A549 (cell line): ENCODE results near the gene MFF. TPM values are rescaled to one million over a fixed set of nuclear protein-coding genes. Genes with fewer than 3 reads are reported as not detected.

ENCODE experiments used
- ATAC-seq, 2 experiments: fragments of 200-7000 bp in 1 of 2; fragments of >200 bp in 1 of 2; cut with Nextera tagmentation in 1 of 2; cut with Tn5 transposase in 1 of 2; 3 replicates each; pipeline versions ENCODE4 v1.8.0 to v1.9.1; 2018 to 2020; ENCODE audit warnings: mild to moderate bottlenecking in 1 of 2, moderate library complexity in 1 of 2
- CTCF ChIA-PET: fragments of 300-600 bp; sonication (Branson Sonifier 250); formaldehyde crosslinking; extraction: SDS; loops from one replicate; lab custom pipeline; 2021; ENCODE audit warnings: antibody characterized with exemption, inconsistent platforms; lab: Yijun Ruan, JAX
- POLR2A ChIA-PET: fragments of 350-600 bp; formaldehyde crosslinking; extraction: SDS; loops from one replicate; lab custom pipeline; 2021; ENCODE audit warnings: antibody characterized with exemption, inconsistent platforms; lab: Yijun Ruan, JAX
- DNase-seq, 2 experiments: peaks; one replicate each; pipeline versions ENCODE4 v3.0.0 to v3.0.0-alpha.2; 2011 to 2016; ENCODE audit warnings: low read depth in 1 of 2, low spot score in 1 of 2
- FAIRE-seq: peaks from 2 replicates; lab custom pipeline; 2011; peaks lifted over from hg19 to GRCh38; lab: Jason Lieb, UNC
- H3K27ac ChIP-seq, 2 experiments: fragments of >200 bp; sonication (Bioruptor Twin); formaldehyde crosslinking; 3 replicates each; pipeline ENCODE4 v1.5.1; 2016 to 2017
- H3K4me1 ChIP-seq: fragments of >200 bp; sonication (Bioruptor Twin); formaldehyde crosslinking; 3 replicates; pipeline ENCODE4 v1.6.1; 2016
- H3K4me2 ChIP-seq: fragments of >200 bp; sonication (Bioruptor Twin); formaldehyde crosslinking; 3 replicates; pipeline ENCODE4 v1.6.1; 2016
- H3K4me3 ChIP-seq: fragments of >200 bp; sonication (Bioruptor Twin); formaldehyde crosslinking; 3 replicates; pipeline ENCODE4 v1.5.1; 2016
- H3K9me3 ChIP-seq: fragments of >200 bp; sonication (Bioruptor Twin); formaldehyde crosslinking; 3 replicates; pipeline ENCODE4 v1.6.1; 2016
- ATOH8 ChIP-seq: fragments of 250-450 bp; sonication (Bioruptor Pico); IDR thresholded peaks from 2 replicates; pipeline ENCODE4 v1.5.0; 2020; ENCODE audit warnings: low read depth, mild to moderate bottlenecking, moderate library complexity
- EHF ChIP-seq: fragments of 250-450 bp; sonication (Bioruptor Pico); IDR thresholded peaks from 2 replicates; pipeline ENCODE4 v1.5.0; 2020; ENCODE audit warnings: mild to moderate bottlenecking
- EHMT2 ChIP-seq: fragments of 200-600 bp; sonication (generic); IDR thresholded peaks from 2 replicates; pipeline ENCODE4 v1.6.1; 2016; ENCODE audit warnings: antibody characterized with exemption, low read depth, mild to moderate bottlenecking, moderate library complexity
- FOSB ChIP-seq: fragments of 250-450 bp; sonication (Bioruptor Pico); IDR thresholded peaks from 2 replicates; pipeline ENCODE4 v1.5.0; 2020; ENCODE audit warnings: mild to moderate bottlenecking, moderate library complexity
- FOSL2 ChIP-seq, 2 experiments: fragments of 450-650 bp in 1 of 2; fragments of >200 bp in 1 of 2; sonication (Bioruptor Twin) in 1 of 2; formaldehyde crosslinking; IDR thresholded peaks; 2 replicates each; pipeline versions ENCODE4 v1.5.0 to v1.6.1; 2016 to 2020; ENCODE audit warnings: mild to moderate bottlenecking in 1 of 2, moderate library complexity in 1 of 2
- FOXS1 ChIP-seq: fragments of 250-450 bp; sonication (Bioruptor Pico); IDR thresholded peaks from 2 replicates; pipeline ENCODE4 v1.5.0; 2020; ENCODE audit warnings: mild to moderate bottlenecking, moderate library complexity
- GATA3 ChIP-seq: IDR thresholded peaks from 2 replicates; pipeline ENCODE4 v1.6.1; 2012; ENCODE audit warnings: borderline replicate concordance
- HDAC2 ChIP-seq: fragments of 200-600 bp; sonication (generic); IDR thresholded peaks from 2 replicates; pipeline ENCODE4 v1.6.1; 2016
- HOXA7 ChIP-seq: fragments of 250-450 bp; sonication (Bioruptor Pico); IDR thresholded peaks from 2 replicates; pipeline ENCODE4 v1.5.0; 2020; ENCODE audit warnings: mild to moderate bottlenecking, moderate library complexity
- HOXB13 ChIP-seq: fragments of 250-450 bp; sonication (Bioruptor Pico); IDR thresholded peaks from 2 replicates; pipeline ENCODE4 v1.5.0; 2020; ENCODE audit warnings: low read depth, mild to moderate bottlenecking, moderate library complexity
- JUNB ChIP-seq: fragments of >200 bp; sonication (Bioruptor Twin); formaldehyde crosslinking; IDR thresholded peaks from 2 replicates; pipeline ENCODE4 v1.6.1; 2016
- KDM1A ChIP-seq: fragments of 200-600 bp; sonication (generic); IDR thresholded peaks from 2 replicates; pipeline ENCODE4 v1.6.1; 2016; ENCODE audit warnings: low read depth, mild to moderate bottlenecking
- KDM5A ChIP-seq: fragments of 200-600 bp; sonication (generic); IDR thresholded peaks from 2 replicates; pipeline ENCODE4 v1.6.1; 2016; ENCODE audit warnings: antibody characterized with exemption, mild to moderate bottlenecking
- MYC ChIP-seq: IDR thresholded peaks from 2 replicates; pipeline ENCODE4 v1.6.1; 2012; ENCODE audit warnings: mild to moderate bottlenecking, inconsistent platforms, low read length, improper control_type of control experiment, borderline replicate concordance
- NFE2L2 ChIP-seq: fragments of 150-350 bp; conservative IDR thresholded peaks from 2 replicates; pipeline ENCODE4 v1.6.1; 2014; ENCODE audit warnings: low read length
- NPAS2 ChIP-seq: fragments of 250-450 bp; sonication (Bioruptor Pico); IDR thresholded peaks from 2 replicates; pipeline ENCODE4 v1.8.0; 2022; ENCODE audit warnings: mild to moderate bottlenecking, moderate library complexity, borderline replicate concordance
- NR3C1 ChIP-seq: fragments of >200 bp; sonication (Bioruptor Twin); formaldehyde crosslinking; IDR thresholded peaks from 3 replicates; pipeline ENCODE4 v1.6.1; 2017
- PHF8 ChIP-seq: fragments of 200-600 bp; sonication (generic); IDR thresholded peaks from 2 replicates; pipeline ENCODE4 v1.6.1; 2016; ENCODE audit warnings: low read depth, mild to moderate bottlenecking, antibody characterized with exemption, moderate library complexity, borderline replicate concordance
- POLR2A ChIP-seq: IDR thresholded peaks from 2 replicates; pipeline ENCODE4 v1.6.1; 2012; ENCODE audit warnings: mild to moderate bottlenecking, low read length
- POLR2AphosphoS2 ChIP-seq: conservative IDR thresholded peaks from 2 replicates; pipeline ENCODE4 v1.6.1; 2012; ENCODE audit warnings: low read length, improper control_type of control experiment, inconsistent platforms
- RNF2 ChIP-seq: fragments of 200-600 bp; sonication (generic); IDR thresholded peaks from 2 replicates; pipeline ENCODE4 v1.6.1; 2016; ENCODE audit warnings: low read depth, mild to moderate bottlenecking, antibody characterized with exemption, moderate library complexity, borderline replicate concordance
- SMC3 ChIP-seq: fragments of >200 bp; sonication (Bioruptor Twin); formaldehyde crosslinking; IDR thresholded peaks from 3 replicates; pipeline ENCODE4 v1.6.1; 2018; ENCODE audit warnings: inconsistent platforms
- TP53 ChIP-seq: fragments of 250-450 bp; sonication (Bioruptor Pico); IDR thresholded peaks from 2 replicates; pipeline ENCODE4 v1.5.0; 2021; ENCODE audit warnings: mild to moderate bottlenecking, moderate library complexity
- ZC3H11A ChIP-seq: fragments of 450-650 bp; IDR thresholded peaks from 2 replicates; pipeline ENCODE4 v1.6.1; 2014; ENCODE audit warnings: antibody characterized with exemption, mild to moderate bottlenecking
- ZNF302 ChIP-seq: fragments of 250-450 bp; sonication (Bioruptor Pico); IDR thresholded peaks from 2 replicates; pipeline ENCODE4 v1.9.0; 2021; ENCODE audit warnings: inconsistent platforms, mild to moderate bottlenecking, moderate library complexity
- WGBS: methylation state at CpG from one replicate; pipeline ENCODE4 v1.1.6; 2017; ENCODE audit errors: missing lambda C conversion rate; 5-methylcytosine and 5-hydroxymethylcytosine counted together
- polyA plus RNA-seq, 4 experiments: library from polyadenylated mRNA; depleted of rRNA in 3 of 4; stranded (reverse); fragments of >200 nt; fragmentation: RNase III in 1 of 4; extraction: RNeasy Plus Mini Kit Qiagen cat#74134 plus additional on column Dnase treatment in 1 of 4; gene quantifications; 2 replicates in 3 of 4; 3 replicates in 1 of 4; pipeline ENCODE4 v1.2.3, GENCODE V29; 2011 to 2017
- TF ChIP-seq, protein P1 (sequence below): fragments of 150-350 bp; IDR thresholded peaks from 2 replicates; pipeline ENCODE4 v1.6.1; 2014; ENCODE audit warnings: low read depth, mild to moderate bottlenecking, low read length
- TF ChIP-seq, protein P2 (sequence below): IDR thresholded peaks from 2 replicates; pipeline ENCODE4 v1.6.1; 2012; ENCODE audit warnings: low read depth, borderline replicate concordance
- TF ChIP-seq, protein P3 (sequence below): fragments of >200 bp; sonication (Bioruptor Twin); formaldehyde crosslinking; IDR thresholded peaks from 3 replicates; pipeline ENCODE4 v1.6.1; 2016
- TF ChIP-seq, protein P4 (sequence below): fragments of 250-450 bp; sonication (Bioruptor Pico); IDR thresholded peaks from 2 replicates; pipeline ENCODE4 v1.5.0; 2021; ENCODE audit warnings: mild to moderate bottlenecking, moderate library complexity, borderline replicate concordance
- TF ChIP-seq, protein P5 (sequence below): IDR thresholded peaks from 2 replicates; pipeline ENCODE4 v1.6.1; 2012

The MFF gene
- polyA plus RNA-seq, 2 of the 4 experiments (the other 2 are of a cell fraction): 135 to 252 TPM

- Histone ChIP-seq H3K27ac (no peak overlapping the region), H3K4me3 (no peak overlapping the region), H3K4me2 (no peak overlapping the region), H3K9me3 (peaks cover 3% of the 10 kb centered on the region; the same call in 1 of the 3 replicates), H3K4me1 (no peaks in the 10 kb centered on the region)
- WGBS: 94% methylated on average over 2 of the region's 2 CpGs
- DNase-seq (no peak), ATAC-seq (no peak), FAIRE-seq (no peak)
- CTCF ChIA-PET: no interaction called here
- POLR2A ChIA-PET: no interaction called here
- TF ChIP-seq KDM5A (no peak), PHF8 (no peak), HOXA7 (CRISPR knock-in tag) (no peak), ZC3H11A (no peak), FOSB (CRISPR knock-in tag) (no peak), EHMT2 (no peak), JUNB (no peak), NPAS2 (CRISPR knock-in tag) (no peak), KDM1A (no peak), ZNF302 (CRISPR knock-in tag) (no peak), RNF2 (no peak), ATOH8 (CRISPR knock-in tag) (no peak), NFE2L2 (no peak), FOXS1 (CRISPR knock-in tag) (no peak), HOXB13 (no peak)
- TF ChIP-seq, protein P1, sequence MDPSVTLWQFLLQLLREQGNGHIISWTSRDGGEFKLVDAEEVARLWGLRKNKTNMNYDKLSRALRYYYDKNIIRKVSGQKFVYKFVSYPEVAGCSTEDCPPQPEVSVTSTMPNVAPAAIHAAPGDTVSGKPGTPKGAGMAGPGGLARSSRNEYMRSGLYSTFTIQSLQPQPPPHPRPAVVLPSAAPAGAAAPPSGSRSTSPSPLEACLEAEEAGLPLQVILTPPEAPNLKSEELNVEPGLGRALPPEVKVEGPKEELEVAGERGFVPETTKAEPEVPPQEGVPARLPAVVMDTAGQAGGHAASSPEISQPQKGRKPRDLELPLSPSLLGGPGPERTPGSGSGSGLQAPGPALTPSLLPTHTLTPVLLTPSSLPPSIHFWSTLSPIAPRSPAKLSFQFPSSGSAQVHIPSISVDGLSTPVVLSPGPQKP: no peak
- TF ChIP-seq, protein P2, sequence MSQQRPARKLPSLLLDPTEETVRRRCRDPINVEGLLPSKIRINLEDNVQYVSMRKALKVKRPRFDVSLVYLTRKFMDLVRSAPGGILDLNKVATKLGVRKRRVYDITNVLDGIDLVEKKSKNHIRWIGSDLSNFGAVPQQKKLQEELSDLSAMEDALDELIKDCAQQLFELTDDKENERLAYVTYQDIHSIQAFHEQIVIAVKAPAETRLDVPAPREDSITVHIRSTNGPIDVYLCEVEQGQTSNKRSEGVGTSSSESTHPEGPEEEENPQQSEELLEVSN: no peak
- TF ChIP-seq, protein P3, sequence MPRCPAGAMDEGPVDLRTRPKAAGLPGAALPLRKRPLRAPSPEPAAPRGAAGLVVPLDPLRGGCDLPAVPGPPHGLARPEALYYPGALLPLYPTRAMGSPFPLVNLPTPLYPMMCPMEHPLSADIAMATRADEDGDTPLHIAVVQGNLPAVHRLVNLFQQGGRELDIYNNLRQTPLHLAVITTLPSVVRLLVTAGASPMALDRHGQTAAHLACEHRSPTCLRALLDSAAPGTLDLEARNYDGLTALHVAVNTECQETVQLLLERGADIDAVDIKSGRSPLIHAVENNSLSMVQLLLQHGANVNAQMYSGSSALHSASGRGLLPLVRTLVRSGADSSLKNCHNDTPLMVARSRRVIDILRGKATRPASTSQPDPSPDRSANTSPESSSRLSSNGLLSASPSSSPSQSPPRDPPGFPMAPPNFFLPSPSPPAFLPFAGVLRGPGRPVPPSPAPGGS: no peak
- TF ChIP-seq, protein P4, sequence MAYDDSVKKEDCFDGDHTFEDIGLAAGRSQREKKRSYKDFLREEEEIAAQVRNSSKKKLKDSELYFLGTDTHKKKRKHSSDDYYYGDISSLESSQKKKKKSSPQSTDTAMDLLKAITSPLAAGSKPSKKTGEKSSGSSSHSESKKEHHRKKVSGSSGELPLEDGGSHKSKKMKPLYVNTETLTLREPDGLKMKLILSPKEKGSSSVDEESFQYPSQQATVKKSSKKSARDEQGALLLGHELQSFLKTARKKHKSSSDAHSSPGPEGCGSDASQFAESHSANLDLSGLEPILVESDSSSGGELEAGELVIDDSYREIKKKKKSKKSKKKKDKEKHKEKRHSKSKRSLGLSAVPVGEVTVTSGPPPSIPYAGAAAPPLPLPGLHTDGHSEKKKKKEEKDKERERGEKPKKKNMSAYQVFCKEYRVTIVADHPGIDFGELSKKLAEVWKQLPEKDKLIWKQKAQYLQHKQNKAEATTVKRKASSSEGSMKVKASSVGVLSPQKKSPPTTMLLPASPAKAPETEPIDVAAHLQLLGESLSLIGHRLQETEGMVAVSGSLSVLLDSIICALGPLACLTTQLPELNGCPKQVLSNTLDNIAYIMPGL: no peak
- TF ChIP-seq, protein P5, sequence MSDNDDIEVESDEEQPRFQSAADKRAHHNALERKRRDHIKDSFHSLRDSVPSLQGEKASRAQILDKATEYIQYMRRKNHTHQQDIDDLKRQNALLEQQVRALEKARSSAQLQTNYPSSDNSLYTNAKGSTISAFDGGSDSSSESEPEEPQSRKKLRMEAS: no peak
These were observed 7.2 kb upstream of the MFF start for GRCh38 chr2:227317834-227318233.

DNA sequence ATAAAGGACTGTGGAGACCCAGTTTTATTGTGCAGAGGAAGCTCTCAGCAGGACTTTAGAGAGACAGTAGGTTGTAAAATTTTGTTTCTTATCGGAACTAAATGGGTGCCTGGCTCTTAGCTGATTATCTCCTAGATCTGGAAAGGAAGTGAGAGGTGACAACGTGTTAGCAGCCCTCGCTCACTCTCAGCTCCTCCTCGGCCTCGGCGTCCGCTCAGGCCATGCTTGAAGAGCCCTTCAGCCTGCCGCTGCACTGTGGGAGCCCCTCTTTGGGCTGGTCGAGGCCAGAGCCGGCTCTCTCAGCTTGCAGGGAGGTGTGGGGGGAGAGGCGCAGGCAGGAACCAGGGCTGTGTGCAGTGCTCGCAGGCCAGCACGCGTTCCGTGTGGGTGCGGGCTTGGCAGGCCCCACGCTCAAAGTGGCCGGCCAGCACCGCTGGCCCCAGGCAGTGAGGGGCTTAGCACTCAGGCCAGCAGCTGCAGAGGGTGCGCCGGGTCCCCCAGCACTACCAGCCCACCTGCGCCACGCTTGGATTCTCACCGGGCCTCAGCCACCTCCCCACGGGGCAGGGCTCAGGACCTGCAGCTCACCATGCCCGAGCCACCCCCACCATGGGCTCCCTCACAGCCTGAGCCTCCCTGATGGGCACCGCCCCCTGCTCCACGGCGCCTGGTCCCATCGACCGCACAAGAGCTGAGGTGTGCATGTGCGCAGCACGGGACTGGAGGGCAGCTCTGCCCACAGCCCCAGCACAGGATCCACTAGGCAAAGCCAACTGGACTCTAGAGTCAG lies 4.6 kb upstream of the MFF start:
- WGBS: 86% methylated on average over 29 of the region's 33 CpGs
- 0 out of 3 replicates have a peak, but pooled peaks cover 4% of the 10 kb centered on the region for H3K4me1 ChIP-seq
- ATAC-seq (no peak), FAIRE-seq (no peak), DNase-seq (no peak)
- CTCF ChIA-PET: no interaction called here
- no peak overlapping the region for H3K4me2 ChIP-seq
- H3K4me3 ChIP-seq: no peak overlapping the region
- POLR2A ChIA-PET: interaction anchor here (0.5 kb wide), 1 partner anchor 255 kb away, joined by 5 read pairs; no protein-coding TSS in a partner anchor
- H3K27ac ChIP-seq: no peak overlapping the region
- TF ChIP-seq POLR2AphosphoS2 (no peak), EHF (CRISPR knock-in tag) (no peak), TP53 (CRISPR knock-in tag) (no peak), NR3C1 (no peak), GATA3 (no peak), SMC3 (no peak), MYC (no peak), FOSB (CRISPR knock-in tag) (no peak), FOSL2 (IDR thresholded peaks at IDR 0.05) (no peak), FOSL2 (CRISPR knock-in tag; IDR thresholded peaks at IDR 0.05) (no peak), ZNF302 (CRISPR knock-in tag) (no peak), POLR2A (no peak), HDAC2 (no peak)
- H3K9me3 ChIP-seq: peaks cover 3% of the 10 kb centered on the region; the same call in 1 of the 3 replicates
